ENCODE results near the gene CCR8.
A peak's percentile ranks its signal among the peaks of the same experiment; 100 is the strongest.
"Not testable (repeated sequence)": the region's sequence is repeated elsewhere in the genome, so short reads cannot be mapped to it uniquely, and the experiment has no call there.

CCR8 gene

GRCh38 chr3:39349080-39349479 is 19.6 kb downstream of the CCR8 start:
- no peak for DNase-seq (ENCODE audit: low spot score)

- DNase-seq (ENCODE audit: low spot score): no peak
Measured at GRCh38 chr3:39350714-39351113, 21.2 kb downstream of the CCR8 start.

- DNase-seq (ENCODE audit: low spot score): not testable (repeated sequence)
Measured at GRCh38 chr3:39351134-39351533, 21.6 kb downstream of the CCR8 start.

- not testable (repeated sequence) for DNase-seq (ENCODE audit: low spot score)
Measured at GRCh38 chr3:39353168-39353927, 23.8 kb downstream of the CCR8 start.

- DNase-seq (ENCODE audit: low spot score): no peak
Measured at GRCh38 chr3:39358333-39358732, 28.8 kb downstream of the CCR8 start.

GRCh38 chr3:39361252-39361927 is 31.9 kb downstream of the CCR8 start:
- no peak for DNase-seq (ENCODE audit: low spot score)

GRCh38 chr3:39362192-39362591 is 32.7 kb downstream of the CCR8 start:
- DNase-seq (ENCODE audit: low spot score): no peak

GRCh38 chr3:39362812-39363211 is 33.3 kb downstream of the CCR8 start:
- no peak for DNase-seq (ENCODE audit: low spot score)

- DNase-seq (ENCODE audit: low spot score): not testable (repeated sequence)
Measured at GRCh38 chr3:39370450-39370849, 40.9 kb downstream of the CCR8 start.

GRCh38 chr3:39372833-39373232 is 43.3 kb downstream of the CCR8 start:
- no peak for DNase-seq (ENCODE audit: low spot score)

- DNase-seq (ENCODE audit: low spot score): no peak
Measured at GRCh38 chr3:39376959-39377634, 47.6 kb downstream of the CCR8 start.

GRCh38 chr3:39378088-39378487 is 48.6 kb downstream of the CCR8 start:
- DNase-seq (ENCODE audit: low spot score): peak; percentile 27

- DNase-seq (ENCODE audit: low spot score): no peak
Measured at GRCh38 chr3:39378957-39379777, 49.7 kb downstream of the CCR8 start.

GRCh38 chr3:39379778-39380155 is 50.3 kb downstream of the CCR8 start:
- no peak for DNase-seq (ENCODE audit: low spot score)

GRCh38 chr3:39381432-39381831 is 51.9 kb downstream of the CCR8 start:
- DNase-seq (ENCODE audit: low spot score): no peak
